Posterior cingulate gyrus (tissue), 11 donors: ENCODE data around the gene SELENOI.
"Not testable (repeated sequence)": the region's sequence is repeated elsewhere in the genome, so short reads cannot be mapped to it uniquely, and the experiment has no call there.

Experiments
- DNase-seq, 10 donors: peaks; one replicate each; pipeline versions ENCODE4 v3.0.0 to v3.0.0-alpha.2; 2020 to 2021; ENCODE audit warnings: mixed read lengths in 3 of 10
- intact Hi-C: fragments of 100-400 bp; cut with DNase I; formaldehyde crosslinking; loops from one replicate; pipeline ENCODE4 v1.15.1; 2023

Gene SELENOI

GRCh38 chr2:26345545-26346453 lies at the start of gene SELENOI:
TSS of gene SELENOI (plus strand) at chr2:26346143. CDS start at chr2:26346233, 90 bp downstream.
- intact Hi-C loops, result loop anchor here (2.0 kb wide), 1 partner anchor 101 kb away; the partner anchor contains the start of genes HADHA and HADHB
- DNase-seq, result peak; percentile 98 to 100 (median 99)

- intact Hi-C loops, result no loop called here
Observed at GRCh38 chr2:26297061-26297460, 48.9 kb upstream of the SELENOI start.

GRCh38 chr2:26298286-26298637 lies 47.7 kb upstream of the SELENOI start:
- intact Hi-C loops, result no loop called here
- no peak for DNase-seq

More at GRCh38 chr2:26297061-26297460, 48.9 kb upstream of the SELENOI start:
- DNase-seq, result no peak

- intact Hi-C loops, result no loop called here
- peak in 1 of 10 donors; percentile 25 for DNase-seq
Observed at GRCh38 chr2:26298638-26299393, 47.1 kb upstream of the SELENOI start.

DNA sequence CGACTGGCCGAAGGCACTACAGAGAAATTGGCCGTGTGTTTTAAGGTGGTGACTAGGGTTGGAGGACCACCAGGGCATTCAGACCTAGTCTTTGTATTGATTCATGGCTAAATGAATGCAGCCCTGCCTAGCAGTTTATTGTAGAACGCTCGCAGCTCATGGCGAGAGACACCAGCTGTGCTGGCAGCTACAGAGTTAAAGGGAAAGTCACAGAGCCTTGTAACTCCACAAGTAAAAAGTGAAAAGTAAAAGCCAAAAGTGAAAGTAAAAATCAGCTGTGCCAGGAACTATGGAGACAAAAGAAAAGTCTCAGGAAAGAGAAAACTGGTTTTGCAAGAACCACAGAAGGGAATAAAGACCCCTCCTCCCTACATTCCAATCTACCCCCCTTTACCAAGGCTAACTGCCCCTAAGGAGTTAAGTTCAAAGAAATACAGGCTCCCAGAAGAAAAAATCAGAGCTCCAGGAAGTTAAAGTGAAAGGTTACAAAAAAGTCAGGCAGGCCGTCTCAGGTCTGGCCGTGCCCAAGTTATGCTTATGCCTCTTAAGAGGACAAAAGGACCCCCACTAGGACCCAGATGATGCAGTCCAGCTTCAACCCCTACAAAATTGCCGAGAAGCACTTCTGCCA lies 46.4 kb upstream of the SELENOI start:
- no peak for DNase-seq
- intact Hi-C loops, result no loop called here

DNA sequence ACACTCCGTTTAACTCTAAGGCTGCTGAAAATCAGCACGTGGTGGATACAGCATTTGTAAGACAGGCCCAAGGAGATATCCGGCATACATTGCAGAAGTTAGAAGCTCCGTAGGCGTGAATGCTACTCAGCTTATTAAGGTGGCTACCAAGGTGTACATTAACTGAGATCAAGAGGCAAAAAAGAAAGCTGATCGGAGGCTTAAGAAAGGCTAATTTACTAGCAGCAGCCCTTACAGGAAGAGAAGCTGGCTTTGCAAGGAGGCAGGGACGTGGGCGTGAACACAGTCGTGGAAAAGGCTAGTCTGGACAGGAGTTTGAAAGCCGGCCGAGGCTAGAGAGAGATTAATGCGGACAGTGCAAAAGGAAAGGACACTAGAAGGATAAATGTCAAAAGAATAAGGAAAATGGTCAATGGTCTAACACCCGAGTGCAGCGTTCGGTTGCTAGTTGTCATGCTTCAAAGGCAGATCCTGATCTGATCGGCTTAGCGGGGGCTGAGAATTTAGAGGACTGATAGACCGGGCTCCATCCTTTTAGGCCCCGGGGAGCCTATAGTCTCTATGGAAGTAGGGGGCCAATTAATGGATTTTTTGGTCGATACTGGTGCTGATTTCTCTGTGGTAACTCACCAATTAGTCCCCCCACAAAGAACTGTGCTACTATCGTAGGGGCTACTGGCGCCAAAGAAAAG lies 45.6 kb upstream of the SELENOI start:
- intact Hi-C loops, result no loop called here
- DNase-seq, result no peak

GRCh38 chr2:26302846-26303245 lies 43.1 kb upstream of the SELENOI start:
- intact Hi-C loops, result no loop called here
- no peak for DNase-seq

GRCh38 chr2:26305094-26305493 lies 40.8 kb upstream of the SELENOI start:
- DNase-seq, intact Hi-C loops: not testable (repeated sequence)

- intact Hi-C loops, result no loop called here
Observed at GRCh38 chr2:26305540-26305939, 40.4 kb upstream of the SELENOI start.

DNA sequence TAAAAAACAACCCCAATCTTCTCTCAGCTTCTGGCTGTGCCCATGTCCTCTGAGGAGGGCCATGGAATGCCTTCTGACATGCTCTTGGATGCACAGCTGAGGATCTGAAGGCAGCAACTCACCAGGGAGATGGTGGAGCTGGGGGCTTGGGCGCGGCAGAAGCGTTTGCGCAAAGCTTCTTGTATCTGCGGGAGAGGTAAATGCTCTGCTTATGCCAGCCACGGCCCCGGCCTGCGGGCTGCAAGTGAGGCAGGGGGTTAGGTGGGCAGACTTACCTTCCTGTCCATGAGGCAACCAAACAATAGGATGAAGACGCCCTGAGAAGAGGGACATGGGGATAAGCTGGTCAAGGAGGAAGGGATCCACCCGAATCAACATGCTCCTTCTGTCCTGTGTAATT lies 36.0 kb upstream of the SELENOI start:
- no peak for DNase-seq
- intact Hi-C loops, result no loop called here

More at GRCh38 chr2:26305540-26305939, 40.4 kb upstream of the SELENOI start:
- no peak for DNase-seq

DNA sequence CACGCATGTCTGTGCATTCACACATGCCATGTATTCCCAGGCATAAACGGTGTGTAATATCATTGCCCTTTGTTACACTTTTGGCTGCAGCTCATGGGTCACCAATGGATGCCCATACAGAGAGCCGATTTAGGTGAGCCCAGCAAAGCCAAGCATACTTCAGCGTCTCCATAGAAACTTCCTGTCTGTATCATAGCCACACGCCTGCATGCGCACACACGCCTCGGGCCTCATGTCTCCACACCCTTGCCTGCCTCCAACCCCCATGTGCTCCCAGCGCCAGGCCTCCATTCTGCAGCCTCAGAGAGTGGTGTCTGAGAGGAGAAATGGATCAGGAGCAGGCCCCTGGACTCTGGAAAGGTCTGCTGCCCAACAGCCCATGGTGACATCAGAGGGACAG lies 33.5 kb upstream of the SELENOI start:
- intact Hi-C loops, result no loop called here
- no peak for DNase-seq

- intact Hi-C loops, result no loop called here
- no peak for DNase-seq
Observed at GRCh38 chr2:26313446-26313845, 32.5 kb upstream of the SELENOI start.

- no peak for DNase-seq
- intact Hi-C loops, result no loop called here
Observed at GRCh38 chr2:26314243-26314642, 31.7 kb upstream of the SELENOI start.

DNA sequence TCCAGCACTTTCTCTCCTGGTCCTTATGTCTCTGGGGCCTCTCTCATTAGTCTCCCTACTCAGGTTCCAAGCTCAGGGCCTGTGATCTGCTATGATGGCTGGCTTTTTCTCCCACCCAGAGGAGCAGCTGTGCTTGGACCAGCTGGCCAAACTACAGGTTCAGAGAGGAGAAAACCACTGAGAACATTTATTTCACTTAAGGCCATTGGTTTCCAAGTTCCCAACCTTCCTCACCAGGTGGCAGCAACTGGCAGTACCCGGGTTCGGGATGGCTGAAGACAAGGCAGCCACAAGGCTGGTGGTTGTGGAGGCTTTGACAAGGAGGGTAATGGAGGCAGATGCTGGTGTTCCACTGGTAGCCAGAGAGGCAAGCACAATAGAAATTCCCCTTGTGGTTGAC lies 29.9 kb upstream of the SELENOI start:
- intact Hi-C loops, result no loop called here
- no peak for DNase-seq

DNA sequence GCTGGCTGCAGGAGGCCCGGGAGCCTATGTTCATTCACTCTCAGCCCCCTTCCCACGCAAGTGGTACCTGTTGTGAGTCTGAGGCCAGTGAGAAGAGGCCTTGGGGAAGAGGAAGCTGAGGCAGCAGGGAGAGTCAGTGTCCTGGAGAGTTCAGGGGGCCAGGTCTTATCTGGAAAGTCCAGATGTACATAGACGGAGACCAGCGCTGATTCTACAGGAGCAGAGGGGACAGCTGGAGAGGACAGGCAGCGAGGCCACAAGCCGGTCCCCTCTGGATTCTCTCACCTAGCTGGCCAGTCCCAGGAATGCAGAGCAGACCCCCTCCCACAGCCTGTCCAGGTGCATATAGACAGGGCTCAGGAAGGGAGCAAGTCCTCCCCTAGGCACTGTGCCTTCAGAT lies 29.1 kb upstream of the SELENOI start:
- no peak for DNase-seq
- intact Hi-C loops, result no loop called here

- intact Hi-C loops, result no loop called here
- no peak for DNase-seq
Observed at GRCh38 chr2:26317377-26318105, 28.4 kb upstream of the SELENOI start.

DNA sequence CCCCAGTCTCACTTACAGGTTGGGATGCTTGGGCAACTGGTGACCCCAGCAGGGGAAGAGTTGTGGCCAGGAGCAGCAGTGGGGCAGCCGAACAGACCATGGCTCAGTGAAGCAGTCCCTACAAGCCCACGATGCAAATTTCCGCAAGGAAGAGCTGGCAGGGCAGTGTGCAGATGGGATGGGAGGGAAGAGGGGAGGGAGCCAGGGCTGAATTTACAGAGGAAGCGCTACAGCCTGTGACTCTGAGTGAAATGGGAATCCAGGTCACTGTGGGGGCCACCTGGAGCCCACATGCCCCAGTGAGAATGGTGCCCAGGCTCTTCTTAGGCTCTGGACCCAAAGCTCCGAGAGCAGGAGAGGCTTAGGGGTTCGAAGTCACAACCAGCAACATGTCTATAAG lies 27.0 kb upstream of the SELENOI start:
- intact Hi-C loops, result no loop called here
- no peak for DNase-seq

DNA sequence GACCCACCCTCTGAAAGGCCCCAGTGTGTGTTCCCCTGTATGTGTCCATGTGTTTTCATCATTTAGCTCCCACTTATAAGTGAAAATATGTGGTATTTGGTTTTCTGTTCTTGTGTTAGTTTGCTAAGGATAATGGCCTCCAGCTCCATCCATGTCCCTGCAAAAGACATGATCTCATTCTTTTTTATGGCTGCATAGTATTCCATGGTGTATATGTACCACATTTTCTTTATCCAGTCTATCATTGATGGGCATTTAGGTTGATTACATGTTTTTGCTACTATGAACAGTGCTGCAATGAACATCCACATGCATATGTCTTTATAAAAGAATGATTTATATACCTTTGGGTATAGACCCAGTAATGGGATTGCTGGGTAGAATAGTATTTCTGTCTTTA lies 21.5 kb upstream of the SELENOI start:
- DNase-seq, intact Hi-C loops: not testable (repeated sequence)

- intact Hi-C loops, result no loop called here
- no peak for DNase-seq
Observed at GRCh38 chr2:26324903-26325302, 21.0 kb upstream of the SELENOI start.

GRCh38 chr2:26325851-26326250 lies 20.1 kb upstream of the SELENOI start:
- DNase-seq, result peak in 1 of 10 donors; percentile 18
- intact Hi-C loops, result no loop called here
